SK-N-SH treated with all-trans-retinoic acid at 6 μM for 48 hours (cell line): Measurements from ENCODE around the gene MCRS1.

ENCODE experiments used
- ATAC-seq: fragments of 200-7000 bp; cut with Tn5 transposase; 3 replicates; pipeline ENCODE4 v1.9.1; 2020; ENCODE audit warnings: mild to moderate bottlenecking, moderate library complexity
- ARNTL ChIP-seq: fragments of 450-650 bp; formaldehyde crosslinking; IDR thresholded peaks from 2 replicates; pipeline ENCODE4 v1.5.0; 2020; ENCODE audit warnings: low read depth, mild to moderate bottlenecking, moderate library complexity, borderline replicate concordance
- BACH2 ChIP-seq: fragments of 250-450 bp; sonication (Bioruptor Pico); IDR thresholded peaks from 2 replicates; pipeline ENCODE4 v1.9.0; 2021; ENCODE audit warnings: mild to moderate bottlenecking, borderline replicate concordance
- CSDC2 ChIP-seq: fragments of 250-450 bp; sonication (Bioruptor Pico); IDR thresholded peaks from 2 replicates; pipeline ENCODE4 v1.5.0; 2020; ENCODE audit warnings: mild to moderate bottlenecking, moderate library complexity
- CSRNP3 ChIP-seq: fragments of 250-450 bp; sonication (Bioruptor Pico); IDR thresholded peaks from 2 replicates; pipeline ENCODE4 v1.5.1; 2021; ENCODE audit warnings: mild to moderate bottlenecking, moderate library complexity
- ESRRG ChIP-seq: fragments of 250-450 bp; sonication (Bioruptor Pico); IDR thresholded peaks from 2 replicates; pipeline ENCODE4 v1.6.1; 2021; ENCODE audit warnings: mild to moderate bottlenecking
- GLIS3 ChIP-seq: fragments of 250-450 bp; sonication (Bioruptor Pico); IDR thresholded peaks from 2 replicates; pipeline ENCODE4 v1.5.0; 2020; ENCODE audit warnings: mild to moderate bottlenecking, moderate library complexity
- ISL1 ChIP-seq: fragments of 250-450 bp; sonication (Bioruptor Pico); IDR thresholded peaks from 2 replicates; pipeline ENCODE4 v2.1.2; 2022; ENCODE audit warnings: mild to moderate bottlenecking, moderate library complexity
- OSR1 ChIP-seq: fragments of 250-450 bp; sonication (Bioruptor Pico); IDR thresholded peaks from 2 replicates; pipeline ENCODE4 v1.8.0; 2022; ENCODE audit warnings: moderate library complexity, mild to moderate bottlenecking, inconsistent platforms
- PPARA ChIP-seq: fragments of 250-450 bp; sonication (Bioruptor Pico); IDR thresholded peaks from 2 replicates; pipeline ENCODE4 v1.5.0; 2020; ENCODE audit warnings: mild to moderate bottlenecking, borderline replicate concordance
- RARB ChIP-seq: fragments of 250-450 bp; sonication (Bioruptor Pico); IDR thresholded peaks from 2 replicates; pipeline ENCODE4 v1.8.0; 2021; ENCODE audit warnings: mild to moderate bottlenecking, moderate library complexity
- SNAI2 ChIP-seq: fragments of 250-450 bp; sonication (Bioruptor Pico); IDR thresholded peaks from 2 replicates; pipeline ENCODE4 v1.5.0; 2020; ENCODE audit warnings: mild to moderate bottlenecking, moderate library complexity
- TCF4 ChIP-seq: fragments of 250-450 bp; sonication (Bioruptor Pico); IDR thresholded peaks from 2 replicates; pipeline ENCODE4 v1.8.0; 2021; ENCODE audit warnings: mild to moderate bottlenecking, moderate library complexity, borderline replicate concordance
- TOX ChIP-seq: fragments of 250-450 bp; sonication (Bioruptor Pico); IDR thresholded peaks from 2 replicates; pipeline ENCODE4 v1.8.0; 2021; ENCODE audit warnings: mild to moderate bottlenecking, moderate library complexity, borderline replicate concordance
- TSHZ2 ChIP-seq: fragments of 250-450 bp; sonication (Bioruptor Pico); IDR thresholded peaks from 2 replicates; pipeline ENCODE4 v1.5.0; 2020; ENCODE audit warnings: mild to moderate bottlenecking, moderate library complexity
- ZC3H10 ChIP-seq: fragments of 250-450 bp; sonication (Bioruptor Pico); IDR thresholded peaks from 2 replicates; pipeline ENCODE4 v1.5.1; 2021; ENCODE audit warnings: mild to moderate bottlenecking, moderate library complexity
- ZFP3 ChIP-seq: fragments of 250-450 bp; sonication (Bioruptor Pico); IDR thresholded peaks from 2 replicates; pipeline ENCODE4 v1.5.0; 2020; ENCODE audit warnings: mild to moderate bottlenecking, moderate library complexity
- ZFP30 ChIP-seq: fragments of 450-650 bp; formaldehyde crosslinking; IDR thresholded peaks from 2 replicates; pipeline ENCODE4 v1.5.0; 2022; ENCODE audit warnings: mild to moderate bottlenecking, moderate library complexity
- ZNF565 ChIP-seq: fragments of 450-650 bp; formaldehyde crosslinking; conservative IDR thresholded peaks from 2 replicates; pipeline ENCODE4 v1.5.0; 2020; ENCODE audit warnings: low read depth, mild to moderate bottlenecking, moderate library complexity
- ZNF70 ChIP-seq: fragments of 450-650 bp; formaldehyde crosslinking; IDR thresholded peaks from 2 replicates; pipeline ENCODE4 v1.5.0; 2020; ENCODE audit warnings: mild to moderate bottlenecking, moderate library complexity
- ZNF8 ChIP-seq: fragments of 450-650 bp; formaldehyde crosslinking; IDR thresholded peaks from 2 replicates; pipeline ENCODE4 v1.5.0; 2020; ENCODE audit warnings: mild to moderate bottlenecking, moderate library complexity
- TF ChIP-seq, protein P1 (sequence below): fragments of 250-450 bp; sonication (Bioruptor Pico); IDR thresholded peaks from 2 replicates; pipeline ENCODE4 v1.5.1; 2020; ENCODE audit warnings: low read depth, mild to moderate bottlenecking, moderate library complexity
- TF ChIP-seq, protein P2 (sequence below): fragments of 250-450 bp; sonication (Bioruptor Pico); IDR thresholded peaks from 2 replicates; pipeline ENCODE4 v1.8.0; 2020; ENCODE audit warnings: mild to moderate bottlenecking, moderate library complexity, borderline replicate concordance
- TF ChIP-seq, protein P3 (sequence below): fragments of 250-450 bp; sonication (Bioruptor Pico); IDR thresholded peaks from 2 replicates; pipeline ENCODE4 v1.8.0; 2021; ENCODE audit warnings: low read depth, mild to moderate bottlenecking, moderate library complexity, borderline replicate concordance

The MCRS1 gene

DNA sequence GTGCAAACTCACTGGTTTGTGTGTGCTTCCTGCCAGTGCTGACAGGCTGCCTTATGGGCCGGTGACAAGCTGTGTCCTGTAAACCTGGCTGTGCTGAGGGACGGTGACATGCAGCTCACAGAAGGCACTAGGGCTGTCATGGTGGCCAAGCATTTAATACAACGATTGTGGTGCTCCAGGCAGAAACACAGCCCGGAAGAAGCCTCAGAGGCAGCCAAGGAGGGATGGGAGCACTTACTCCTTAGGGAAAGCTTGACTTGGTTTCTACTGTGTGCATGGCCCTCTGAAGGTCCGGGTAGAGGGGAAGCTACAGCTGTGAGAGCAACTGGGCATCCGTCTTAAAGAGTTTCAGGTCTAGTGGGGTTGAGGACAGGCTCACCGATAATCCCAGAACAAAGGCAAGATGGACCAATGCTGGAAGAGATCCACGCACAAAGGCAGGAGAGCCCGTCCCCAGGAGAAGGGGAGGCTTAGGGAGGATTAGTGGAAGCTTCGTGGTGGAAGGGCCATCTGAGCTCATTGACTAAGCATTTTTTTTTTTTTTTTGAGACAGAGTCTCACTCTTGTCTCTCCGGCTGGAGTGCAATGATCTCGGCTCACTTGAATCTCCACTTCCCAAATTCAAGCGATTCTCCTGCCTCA lies 10.7 kb upstream of the MCRS1 start:
- ATAC-seq: no peak
- TF ChIP-seq TSHZ2 (no peak), CSRNP3 (CRISPR knock-in tag) (no peak), CSDC2 (CRISPR knock-in tag) (no peak), GLIS3 (CRISPR knock-in tag) (no peak), ZFP30 (no peak), OSR1 (CRISPR knock-in tag) (no peak), ZNF8 (CRISPR knock-in tag) (no peak), SNAI2 (no peak), TOX (no peak), ZNF565 (no peak), ARNTL (CRISPR knock-in tag) (no peak), ISL1 (no peak), ZNF70 (CRISPR knock-in tag) (no peak), PPARA (CRISPR knock-in tag) (no peak), ZFP3 (no peak)
- TF ChIP-seq, protein P1, sequence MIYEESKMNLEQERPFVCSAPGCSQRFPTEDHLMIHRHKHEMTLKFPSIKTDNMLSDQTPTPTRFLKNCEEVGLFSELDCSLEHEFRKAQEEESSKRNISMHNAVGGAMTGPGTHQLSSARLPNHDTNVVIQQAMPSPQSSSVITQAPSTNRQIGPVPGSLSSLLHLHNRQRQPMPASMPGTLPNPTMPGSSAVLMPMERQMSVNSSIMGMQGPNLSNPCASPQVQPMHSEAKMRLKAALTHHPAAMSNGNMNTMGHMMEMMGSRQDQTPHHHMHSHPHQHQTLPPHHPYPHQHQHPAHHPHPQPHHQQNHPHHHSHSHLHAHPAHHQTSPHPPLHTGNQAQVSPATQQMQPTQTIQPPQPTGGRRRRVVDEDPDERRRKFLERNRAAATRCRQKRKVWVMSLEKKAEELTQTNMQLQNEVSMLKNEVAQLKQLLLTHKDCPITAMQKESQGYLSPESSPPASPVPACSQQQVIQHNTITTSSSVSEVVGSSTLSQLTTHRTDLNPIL: no peak
- TF ChIP-seq, protein P2, sequence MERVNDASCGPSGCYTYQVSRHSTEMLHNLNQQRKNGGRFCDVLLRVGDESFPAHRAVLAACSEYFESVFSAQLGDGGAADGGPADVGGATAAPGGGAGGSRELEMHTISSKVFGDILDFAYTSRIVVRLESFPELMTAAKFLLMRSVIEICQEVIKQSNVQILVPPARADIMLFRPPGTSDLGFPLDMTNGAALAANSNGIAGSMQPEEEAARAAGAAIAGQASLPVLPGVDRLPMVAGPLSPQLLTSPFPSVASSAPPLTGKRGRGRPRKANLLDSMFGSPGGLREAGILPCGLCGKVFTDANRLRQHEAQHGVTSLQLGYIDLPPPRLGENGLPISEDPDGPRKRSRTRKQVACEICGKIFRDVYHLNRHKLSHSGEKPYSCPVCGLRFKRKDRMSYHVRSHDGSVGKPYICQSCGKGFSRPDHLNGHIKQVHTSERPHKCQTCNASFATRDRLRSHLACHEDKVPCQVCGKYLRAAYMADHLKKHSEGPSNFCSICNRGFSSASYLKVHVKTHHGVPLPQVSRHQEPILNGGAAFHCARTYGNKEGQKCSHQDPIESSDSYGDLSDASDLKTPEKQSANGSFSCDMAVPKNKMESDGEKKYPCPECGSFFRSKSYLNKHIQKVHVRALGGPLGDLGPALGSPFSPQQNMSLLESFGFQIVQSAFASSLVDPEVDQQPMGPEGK (CRISPR knock-in tag): no peak

DNA sequence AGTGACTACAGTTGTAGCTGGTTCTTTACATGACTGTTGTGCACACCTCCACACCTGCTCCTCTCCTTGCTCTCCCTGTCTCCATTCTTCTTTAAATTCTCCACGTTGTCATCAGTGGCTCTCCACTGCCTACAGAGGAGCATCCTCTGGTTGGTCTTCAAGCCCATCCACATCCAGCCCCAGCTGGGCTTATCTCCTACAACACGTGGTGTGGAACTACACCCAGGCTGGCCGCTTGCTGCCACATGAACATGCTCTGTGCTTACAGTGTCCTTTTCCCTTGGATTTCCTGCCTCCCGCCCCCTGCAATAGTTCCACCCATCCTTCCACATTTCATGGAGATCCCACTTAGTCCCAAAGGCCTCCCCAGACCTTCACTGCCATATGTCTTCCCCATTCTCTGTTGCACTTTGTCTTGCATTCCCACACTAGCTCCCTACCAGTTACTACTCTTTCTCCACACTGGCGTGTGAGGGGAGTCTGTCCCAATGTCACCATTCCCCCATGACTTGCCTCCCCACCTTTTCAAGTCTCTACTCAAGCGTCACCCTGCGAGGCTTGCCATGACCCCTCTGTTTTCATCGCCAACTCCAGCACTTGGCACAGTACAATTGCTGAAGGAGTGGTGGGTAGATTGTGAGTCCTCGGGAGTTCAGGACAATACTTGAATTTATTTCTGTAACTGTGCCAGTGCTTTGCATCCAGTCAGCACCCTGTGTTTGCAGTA lies 9.8 kb upstream of the MCRS1 start:
- ATAC-seq: no peak
- TF ChIP-seq ZNF8 (CRISPR knock-in tag) (no peak), BACH2 (CRISPR knock-in tag) (no peak), OSR1 (CRISPR knock-in tag) (no peak), ZC3H10 (no peak), ARNTL (CRISPR knock-in tag) (no peak), CSRNP3 (CRISPR knock-in tag) (no peak), ISL1 (no peak), RARB (CRISPR knock-in tag) (no peak), TCF4 (CRISPR knock-in tag) (no peak), CSDC2 (CRISPR knock-in tag) (no peak), ZFP30 (no peak), SNAI2 (no peak), GLIS3 (CRISPR knock-in tag) (no peak), ZNF565 (no peak), TSHZ2 (no peak), ESRRG (CRISPR knock-in tag) (no peak), ZFP3 (no peak), PPARA (CRISPR knock-in tag) (no peak)
- TF ChIP-seq, protein P1: no peak
- TF ChIP-seq, protein P3, sequence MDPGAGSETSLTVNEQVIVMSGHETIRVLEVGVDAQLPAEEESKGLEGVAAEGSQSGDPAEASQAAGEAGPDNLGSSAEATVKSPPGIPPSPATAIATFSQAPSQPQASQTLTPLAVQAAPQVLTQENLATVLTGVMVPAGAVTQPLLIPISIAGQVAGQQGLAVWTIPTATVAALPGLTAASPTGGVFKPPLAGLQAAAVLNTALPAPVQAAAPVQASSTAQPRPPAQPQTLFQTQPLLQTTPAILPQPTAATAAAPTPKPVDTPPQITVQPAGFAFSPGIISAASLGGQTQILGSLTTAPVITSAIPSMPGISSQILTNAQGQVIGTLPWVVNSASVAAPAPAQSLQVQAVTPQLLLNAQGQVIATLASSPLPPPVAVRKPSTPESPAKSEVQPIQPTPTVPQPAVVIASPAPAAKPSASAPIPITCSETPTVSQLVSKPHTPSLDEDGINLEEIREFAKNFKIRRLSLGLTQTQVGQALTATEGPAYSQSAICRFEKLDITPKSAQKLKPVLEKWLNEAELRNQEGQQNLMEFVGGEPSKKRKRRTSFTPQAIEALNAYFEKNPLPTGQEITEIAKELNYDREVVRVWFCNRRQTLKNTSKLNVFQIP (CRISPR knock-in tag): no peak
